ENCODE results near the gene EGFR.
A peak's percentile ranks its signal among the peaks of the same experiment; 100 is the strongest.

GRCh38 chr7:55065511-55066229, 46.9 kb downstream of the EGFR start:
- TF ChIP-seq ARNTL (CRISPR knock-in tag; IDR thresholded peaks at IDR 0.05; ENCODE audit: borderline replicate concordance, low read depth) (no peak), TCF4 (CRISPR knock-in tag; IDR thresholded peaks at IDR 0.05; ENCODE audit: borderline replicate concordance) (no peak), BACH2 (CRISPR knock-in tag; IDR thresholded peaks at IDR 0.05; ENCODE audit: borderline replicate concordance) (no peak), ZFP3 (CRISPR knock-in tag; IDR thresholded peaks at IDR 0.05) (no peak), RARB (CRISPR knock-in tag; IDR thresholded peaks at IDR 0.05) (no peak), ISL1 (CRISPR knock-in tag; IDR thresholded peaks at IDR 0.05) (peak; percentile 29; the same call in 1 of the 2 replicates), PATZ1 (CRISPR knock-in tag; IDR thresholded peaks at IDR 0.05; ENCODE audit: borderline replicate concordance) (no peak)

All from SK-N-SH treated with all-trans-retinoic acid at 6 μM for 48 hours (cell line).